HG03342 (cell line): ENCODE data around the gene USP22.

Experiments used
- ATAC-seq: cut with Tn5 transposase; IDR thresholded peaks from one replicate; pipeline ENCODE4 v1.9.1; 2021; ENCODE audit warnings: mild to moderate bottlenecking, moderate library complexity; ENCODE audit not compliant: unreplicated experiment

The USP22 gene

DNA sequence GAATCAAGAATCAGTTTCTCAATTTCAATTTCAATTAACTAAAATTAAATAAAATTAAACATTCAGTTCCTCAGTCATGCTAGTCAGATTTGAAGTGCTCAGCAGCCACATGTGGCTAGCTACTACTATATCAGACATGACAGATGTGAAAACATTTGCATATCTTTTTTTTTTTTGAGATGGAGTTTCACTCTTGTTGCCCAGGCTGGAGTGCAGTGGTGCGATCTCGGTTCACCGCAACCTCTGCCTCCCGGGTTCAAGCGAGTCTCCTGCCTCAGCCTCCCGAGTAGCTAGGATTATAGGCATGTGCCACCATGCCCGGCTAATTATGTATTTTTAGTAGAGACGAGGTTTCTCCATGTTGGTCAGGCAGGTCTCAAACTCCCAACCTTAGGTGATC lies 10.2 kb upstream of the USP22 start:
- peak; percentile 72 for ATAC-seq

DNA sequence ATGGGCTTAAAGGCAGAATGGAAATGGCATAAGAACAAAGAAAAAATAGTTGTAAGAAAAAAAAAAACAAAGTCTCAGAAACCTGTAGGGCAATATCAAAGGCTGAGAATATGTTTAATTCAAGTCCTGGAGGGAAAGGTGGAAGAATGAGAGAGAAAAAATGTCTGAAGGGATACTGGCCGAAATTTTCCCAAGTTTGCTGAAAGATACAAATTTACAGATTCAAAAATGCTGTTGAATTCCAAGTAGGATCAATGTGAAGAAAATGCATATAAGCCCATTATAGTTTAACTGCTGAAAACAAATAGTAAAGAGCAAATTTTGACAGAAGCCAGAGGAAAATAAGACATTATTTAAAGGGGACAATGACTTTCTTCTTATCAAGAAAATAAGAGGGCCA lies 6.6 kb upstream of the USP22 start:
- ATAC-seq, result no peak

DNA sequence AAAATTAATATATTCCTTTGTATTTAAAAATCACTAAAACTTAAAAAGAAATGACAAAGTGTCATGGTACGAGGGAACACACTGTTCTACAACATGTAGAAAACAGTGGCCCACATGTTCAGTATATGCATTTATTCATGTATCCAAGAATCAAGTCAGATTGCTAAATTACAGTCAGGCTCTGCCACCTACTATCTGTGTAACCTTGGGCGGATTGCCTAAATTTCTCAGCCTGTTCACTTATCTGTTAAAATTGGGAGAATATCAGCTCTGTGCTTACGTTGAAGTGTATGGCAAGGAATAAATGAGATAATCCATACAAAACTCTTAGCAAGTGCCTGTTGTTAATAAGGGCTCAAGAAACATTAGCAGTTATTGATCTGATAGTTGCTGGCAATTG lies 3.4 kb upstream of the USP22 start:
- ATAC-seq, result no peak

DNA sequence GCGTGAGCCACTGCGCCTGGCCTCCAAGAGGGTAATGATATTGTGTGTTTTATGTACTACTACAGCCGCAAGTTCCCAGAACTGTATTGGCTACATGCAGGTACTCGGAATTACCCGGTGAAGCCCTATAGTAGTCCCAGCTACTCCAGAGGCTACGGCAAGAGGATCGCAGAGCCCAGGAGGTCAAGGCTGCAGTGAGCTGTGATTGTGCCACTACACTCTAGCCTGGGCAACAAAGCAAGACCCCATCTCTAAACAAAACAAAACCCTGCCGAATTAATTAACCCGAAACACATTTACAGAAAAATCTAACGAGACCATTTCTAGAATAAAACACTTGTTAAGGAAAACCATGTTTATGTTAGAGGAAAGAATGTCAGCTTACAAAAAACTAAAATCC lies 2.2 kb upstream of the USP22 start:
- no peak for ATAC-seq

DNA sequence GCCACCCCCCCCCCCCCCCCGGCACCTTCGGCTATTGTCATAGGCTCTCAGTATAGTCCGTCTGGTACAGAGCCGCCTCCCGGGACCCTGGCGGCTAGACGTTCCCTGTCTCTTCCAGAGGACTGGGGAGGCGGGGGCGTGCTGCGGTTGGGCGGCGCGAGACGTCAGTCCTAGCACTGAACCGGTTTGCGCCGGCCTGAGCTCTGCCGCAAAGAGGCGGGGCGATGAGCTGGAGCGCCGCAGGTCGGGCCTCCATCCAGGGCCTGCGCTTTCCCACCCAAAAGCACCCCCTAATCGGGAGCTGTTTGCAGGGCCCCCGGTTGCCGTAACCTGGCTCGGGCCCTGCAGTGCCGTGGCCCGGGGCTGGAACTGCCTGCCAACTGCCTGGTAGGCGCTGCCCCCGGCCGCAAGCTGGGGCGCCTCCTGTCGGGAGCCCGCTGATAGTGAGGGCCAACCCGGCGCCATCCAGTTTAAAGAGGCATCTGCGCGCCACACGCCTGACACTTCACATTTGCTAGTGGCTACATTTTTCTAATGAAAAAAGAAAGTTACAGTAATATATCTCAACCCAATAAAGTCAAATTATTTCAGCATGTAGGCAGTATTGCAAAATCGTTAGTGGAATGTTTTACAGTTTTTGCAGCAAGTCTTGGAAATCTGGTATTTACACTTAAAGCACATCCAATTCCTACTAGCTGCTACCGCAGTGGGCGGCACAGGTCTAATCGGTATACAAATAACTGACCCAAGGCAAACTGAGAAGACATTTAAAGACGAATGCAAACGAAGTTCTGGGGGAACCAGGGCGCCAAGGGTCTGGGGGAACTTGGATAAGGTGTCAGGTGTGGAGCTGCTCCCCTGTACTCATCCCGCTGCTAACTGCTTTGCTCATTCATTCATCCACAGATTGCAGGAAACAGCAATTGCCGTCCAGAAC lies 753 bp upstream of the USP22 start:
- peak; percentile 82 for ATAC-seq

DNA sequence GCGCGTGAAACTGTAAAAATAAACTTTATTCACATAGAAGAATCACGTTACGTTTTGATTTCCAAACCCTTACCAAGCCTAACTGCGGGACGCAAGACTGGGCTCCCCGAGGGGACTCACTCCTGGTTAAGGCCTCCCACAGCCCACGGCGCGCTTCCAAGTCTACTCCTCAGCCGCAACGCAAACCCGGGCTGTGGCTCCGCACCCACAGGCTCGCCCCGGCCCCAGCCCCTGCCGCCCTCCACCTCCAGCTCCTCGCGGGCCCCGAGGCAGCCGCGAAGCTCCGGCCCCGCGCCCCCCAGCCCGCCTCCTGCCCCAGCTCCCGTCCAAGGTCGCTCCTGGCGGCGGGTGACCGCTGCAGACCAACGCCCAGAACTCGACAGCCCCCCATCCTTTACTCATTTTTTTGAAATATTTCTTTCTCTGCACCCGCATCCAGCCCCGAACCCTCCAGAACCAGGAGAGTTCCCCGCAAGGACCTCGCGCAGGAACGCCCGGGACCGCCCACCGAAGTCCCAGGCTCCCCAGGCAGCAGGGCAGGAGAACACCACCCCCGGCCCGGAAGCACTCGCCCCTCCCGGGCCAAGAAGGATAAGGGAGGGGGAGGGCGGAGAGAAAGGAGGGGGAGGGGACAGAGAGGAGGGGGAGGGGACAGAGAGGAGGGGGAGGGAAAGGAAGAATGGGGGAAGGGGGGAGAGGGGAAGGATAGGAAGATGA lies 912 bp downstream of the USP22 start:
- ATAC-seq, result no peak

DNA sequence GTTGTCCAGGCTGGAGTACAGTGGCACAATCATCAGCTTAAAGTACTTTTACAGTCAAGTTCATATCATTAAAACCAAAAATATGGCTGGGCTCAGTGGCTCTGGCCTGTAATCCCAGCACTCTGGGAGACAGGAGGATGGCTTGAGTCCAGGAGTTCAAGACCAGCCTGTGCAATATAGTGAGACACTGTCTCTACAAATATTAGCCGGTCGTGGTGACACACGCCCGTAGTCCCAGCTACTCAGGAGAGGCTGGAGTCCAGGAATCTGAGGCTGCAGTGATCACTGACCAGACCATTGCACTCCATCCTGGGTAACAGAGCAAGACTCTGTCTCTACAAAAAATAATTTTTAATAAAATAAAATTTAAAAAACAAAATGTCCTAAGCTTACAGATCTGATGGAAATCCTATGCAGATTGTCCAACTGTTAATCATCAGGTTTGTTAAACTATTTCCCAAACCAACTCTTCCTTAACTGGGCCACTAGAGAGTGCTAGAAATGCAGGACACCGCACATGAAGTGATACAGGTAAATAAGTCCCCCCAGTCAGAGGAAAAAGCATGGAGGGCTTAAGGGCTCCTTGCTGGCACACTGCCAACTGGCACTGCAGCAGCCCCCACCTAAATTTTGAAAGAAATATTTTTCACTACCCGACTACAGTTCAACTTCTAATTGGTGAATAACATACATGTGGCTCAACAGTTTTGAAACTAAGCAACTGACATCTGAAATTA lies 2.8 kb downstream of the USP22 start:
- no peak for ATAC-seq

DNA sequence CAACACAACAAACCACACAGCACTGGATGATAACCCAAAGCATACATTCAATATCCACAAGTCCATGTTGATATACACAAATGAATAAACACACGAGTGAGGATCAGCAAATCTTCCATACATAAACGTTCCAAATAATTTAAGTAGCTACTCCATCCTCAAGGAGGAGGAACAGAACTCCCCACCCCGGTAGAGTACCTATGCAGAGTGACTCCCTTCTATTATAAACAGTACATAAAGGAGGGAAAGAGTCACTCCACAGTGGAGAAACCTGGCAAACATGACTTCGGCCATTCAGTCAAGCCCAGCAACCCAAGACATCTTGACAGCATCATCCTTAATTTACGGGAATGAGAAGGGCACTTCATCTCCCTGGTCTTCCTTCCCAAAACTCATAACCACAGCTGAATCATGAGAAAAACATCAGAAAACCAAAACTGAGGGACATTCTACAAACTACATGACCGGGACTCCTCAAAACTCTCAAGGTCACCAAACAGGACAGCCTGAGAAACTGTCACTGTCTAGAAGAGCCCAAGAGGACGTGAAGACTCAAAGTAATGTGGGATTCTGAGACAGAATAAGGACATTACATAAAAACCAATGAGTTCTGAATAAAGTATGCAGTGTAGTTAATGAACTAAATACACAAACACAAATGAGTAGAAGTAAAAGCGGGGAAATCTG lies 5.6 kb downstream of the USP22 start:
- ATAC-seq, result no peak

DNA sequence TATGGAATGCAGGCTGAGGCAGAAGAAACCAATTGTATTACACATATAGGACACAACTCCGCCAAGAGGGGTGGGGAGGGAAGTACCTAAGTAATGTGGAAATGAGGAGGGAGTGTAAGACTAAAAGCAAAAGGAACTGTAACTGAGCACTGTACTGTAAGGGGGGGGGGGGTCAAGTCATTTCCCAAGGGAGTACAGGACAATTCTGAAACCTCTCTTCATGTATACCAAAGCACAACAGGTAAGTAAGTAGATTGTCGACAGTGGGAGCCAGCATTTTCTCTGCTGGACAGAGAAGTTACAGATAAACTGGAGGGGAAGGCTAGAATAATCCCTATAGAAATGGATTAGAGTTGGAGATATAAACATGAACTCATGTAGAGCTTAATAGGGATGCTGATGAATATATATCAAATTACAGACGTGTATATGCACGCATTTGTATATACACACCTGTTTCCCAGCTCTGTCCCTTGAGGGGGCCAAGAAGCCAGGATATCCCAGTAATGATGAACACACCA lies 6.4 kb downstream of the USP22 start:
- ATAC-seq, result no peak

DNA sequence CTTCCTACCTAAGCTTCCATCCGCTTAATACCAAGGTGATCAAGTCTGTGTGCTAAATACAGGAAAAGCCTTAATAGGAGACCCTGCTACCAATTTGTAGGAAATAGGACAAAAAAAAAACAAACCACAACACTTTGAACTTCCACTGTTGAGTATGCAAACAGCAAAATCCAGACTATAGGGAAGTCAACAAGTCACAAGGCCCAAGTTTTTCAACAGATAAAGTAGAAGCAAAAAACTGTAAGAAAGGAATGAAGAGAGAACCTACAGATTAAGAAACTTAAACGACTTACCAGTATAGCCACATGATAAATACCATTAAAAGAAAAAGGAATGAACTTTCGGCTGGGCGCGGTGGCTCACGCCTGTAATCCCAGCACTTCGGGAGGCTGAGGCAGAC lies 7.4 kb downstream of the USP22 start:
- ATAC-seq, result no peak

DNA sequence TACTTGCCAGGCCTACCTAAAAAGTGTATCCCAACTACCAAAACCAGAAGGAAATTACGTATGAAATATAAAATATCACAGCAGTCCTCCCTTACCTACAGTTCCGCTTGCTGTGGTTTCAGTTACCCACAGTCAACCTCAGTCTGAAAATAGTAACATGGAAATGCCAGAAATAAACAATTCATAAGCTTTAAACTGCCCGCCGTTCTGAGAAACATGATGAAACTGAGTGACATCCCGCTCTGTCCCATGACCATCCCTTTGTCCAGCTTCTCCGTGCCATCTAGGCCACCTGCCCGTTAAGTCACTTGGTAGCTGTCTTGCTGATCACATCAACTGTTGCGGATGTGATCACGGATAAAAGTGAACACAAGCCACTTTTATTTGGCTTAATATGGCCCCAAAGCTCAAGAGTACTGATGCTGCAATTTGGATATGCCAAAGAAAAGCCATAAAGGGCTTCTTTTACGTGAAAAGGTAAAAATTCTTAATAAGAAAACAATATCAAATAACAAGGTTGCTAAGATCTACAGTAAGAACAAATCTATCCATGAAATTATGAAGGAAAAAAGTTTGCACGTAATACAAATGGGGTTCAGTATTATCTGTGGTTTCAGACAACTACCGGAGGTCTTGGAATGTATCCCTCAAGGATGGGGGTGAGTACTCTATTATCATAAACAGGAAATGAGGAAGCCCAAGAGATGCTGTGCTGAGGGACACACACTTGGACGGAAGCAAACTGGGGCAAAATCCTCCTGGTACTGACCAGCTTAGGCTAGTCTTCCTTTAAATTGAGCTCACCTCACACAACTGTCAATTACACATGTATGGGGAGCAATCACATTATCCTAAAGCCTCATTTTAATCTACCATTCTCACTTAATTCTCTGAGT lies 8.2 kb downstream of the USP22 start:
- ATAC-seq, result peak; percentile 55

DNA sequence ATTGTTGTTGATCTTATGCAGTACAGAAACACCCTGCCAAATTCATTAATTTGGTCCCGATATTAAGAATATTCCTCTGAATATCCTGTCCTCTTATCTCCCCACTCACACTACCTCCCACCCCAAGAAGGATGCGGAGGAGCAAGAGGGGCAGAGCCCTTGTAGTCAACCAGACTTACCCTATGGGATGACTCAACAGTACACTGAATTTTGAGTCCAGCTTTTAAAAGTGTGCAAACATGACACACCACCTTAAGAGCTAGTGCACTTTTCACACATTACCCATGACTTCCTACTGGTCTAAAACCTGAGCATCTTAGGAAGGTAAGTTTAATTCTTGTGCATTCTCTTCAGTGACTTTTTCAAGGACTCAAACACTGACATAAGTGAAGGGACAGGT lies 9.5 kb downstream of the USP22 start:
- ATAC-seq, result no peak

DNA sequence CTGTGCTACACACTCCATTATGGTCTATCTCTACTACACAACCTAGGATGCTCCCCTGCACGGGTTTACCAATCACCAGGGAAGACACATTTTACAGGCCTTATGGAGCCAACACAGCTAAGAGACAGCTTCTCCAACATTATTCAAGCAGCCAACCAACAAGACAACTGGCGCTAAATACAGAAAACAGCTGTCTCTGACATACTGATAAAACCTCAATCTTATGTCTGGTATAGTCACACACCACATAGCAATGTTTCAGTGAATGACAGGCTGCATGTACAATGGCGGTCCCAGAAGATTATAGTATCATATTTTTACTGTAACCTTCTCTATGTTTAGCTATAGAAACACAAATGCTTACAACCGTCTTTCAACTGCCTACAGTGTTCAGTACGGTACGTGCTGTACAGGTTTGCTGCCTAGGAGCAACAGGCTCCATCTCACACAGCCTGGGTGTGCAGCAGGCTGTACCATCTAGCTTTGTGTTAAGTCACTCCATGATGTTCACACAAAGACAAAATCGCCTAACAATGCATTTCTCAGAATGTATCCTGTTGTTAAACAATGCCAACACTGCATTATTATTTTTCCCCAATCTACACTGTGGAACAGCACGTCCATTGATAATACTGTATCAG lies 10.9 kb downstream of the USP22 start:
- ATAC-seq, result no peak

DNA sequence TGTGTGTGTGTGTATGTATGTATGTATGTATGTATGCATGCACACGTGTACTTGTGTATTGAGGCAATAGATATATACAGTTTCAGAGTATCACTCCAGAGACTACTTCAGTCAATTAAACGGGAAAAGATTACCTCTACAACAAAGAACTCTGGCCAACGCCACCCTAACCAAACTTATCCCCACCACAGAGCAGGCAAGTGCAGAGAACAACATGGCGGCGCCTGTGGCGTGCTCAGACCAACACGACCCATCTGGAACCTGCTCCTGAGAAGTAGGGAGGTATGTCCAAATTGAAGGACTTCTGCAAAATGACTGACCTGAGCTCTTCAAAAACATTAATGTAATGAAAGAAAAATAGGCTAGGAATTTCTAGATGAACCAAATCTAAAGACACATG lies 12.4 kb downstream of the USP22 start:
- ATAC-seq, result no peak

DNA sequence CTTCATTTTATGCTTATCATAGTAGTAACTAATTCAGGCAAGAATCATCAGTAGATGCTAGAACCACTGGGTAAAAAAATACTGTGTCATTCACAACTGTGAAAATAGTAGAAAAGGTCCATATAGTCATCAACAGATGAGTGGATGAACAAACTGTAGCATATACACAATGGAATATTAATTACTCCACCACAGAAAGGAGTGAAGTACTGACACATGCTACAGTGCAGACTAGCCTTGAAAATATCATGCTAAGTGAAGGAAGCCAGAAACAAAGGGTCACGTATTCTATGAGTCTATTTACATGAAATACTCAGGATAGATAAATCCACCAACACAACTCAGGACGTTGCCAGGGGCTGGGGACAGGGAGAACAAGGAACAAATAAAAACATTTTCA lies 13.3 kb downstream of the USP22 start:
- ATAC-seq, result no peak

DNA sequence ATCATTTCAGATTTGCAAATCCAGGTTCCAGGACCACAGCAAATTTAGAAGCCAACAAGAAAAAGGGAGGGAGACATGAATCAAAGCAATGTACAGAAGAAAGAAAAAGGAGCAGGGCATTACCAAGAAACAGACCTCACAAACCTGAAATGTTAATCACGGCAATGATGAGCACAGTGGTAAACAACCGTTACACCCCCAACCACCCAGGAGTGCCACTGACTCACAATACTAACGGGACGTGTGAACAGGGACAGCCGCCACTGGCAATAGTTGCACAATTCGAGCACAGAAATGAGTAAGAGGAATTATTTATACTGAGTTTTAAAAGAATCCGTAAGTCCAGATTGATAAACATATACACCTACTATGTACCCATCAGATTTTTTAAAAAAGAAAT lies 13.8 kb downstream of the USP22 start:
- no peak for ATAC-seq

DNA sequence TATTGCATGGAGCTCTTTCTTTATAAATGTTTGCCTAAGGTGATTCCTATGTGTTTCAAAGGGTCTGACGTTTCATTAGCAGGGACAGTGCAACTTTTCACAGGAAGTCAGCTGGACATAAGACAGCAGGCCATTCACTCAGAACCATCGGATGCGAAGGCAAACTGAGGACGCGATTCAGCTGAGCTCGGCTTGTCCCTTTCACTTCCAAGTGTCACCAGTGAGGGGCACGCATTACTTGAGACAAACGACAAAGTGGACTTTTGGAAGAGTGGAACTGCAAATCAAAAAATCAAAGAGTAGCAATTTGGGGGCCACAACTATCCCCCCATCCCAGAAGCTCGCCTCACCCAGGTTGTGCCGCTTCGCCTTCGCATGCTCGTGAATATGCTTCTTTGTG lies 14.6 kb downstream of the USP22 start:
- ATAC-seq, result no peak

DNA sequence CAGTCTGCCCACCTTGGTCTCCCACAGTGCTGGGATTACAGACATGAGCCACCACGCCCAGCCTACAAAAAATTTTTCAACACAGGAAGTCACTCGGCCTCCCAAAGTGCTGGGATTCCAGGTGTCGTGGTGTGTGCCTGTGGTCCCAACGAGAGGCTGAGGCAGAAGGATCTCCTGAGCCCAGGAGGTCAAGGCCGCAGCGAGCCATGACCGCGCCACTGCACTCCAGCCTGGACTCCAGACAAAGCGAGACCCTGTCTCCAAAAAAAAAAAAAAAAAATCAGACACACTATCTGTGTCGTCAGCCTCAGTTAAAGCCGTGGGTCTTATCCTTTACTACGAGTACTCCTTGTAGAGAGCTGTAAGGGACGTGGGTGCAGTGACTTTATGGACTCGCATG lies 15.8 kb downstream of the USP22 start:
- ATAC-seq, result no peak

DNA sequence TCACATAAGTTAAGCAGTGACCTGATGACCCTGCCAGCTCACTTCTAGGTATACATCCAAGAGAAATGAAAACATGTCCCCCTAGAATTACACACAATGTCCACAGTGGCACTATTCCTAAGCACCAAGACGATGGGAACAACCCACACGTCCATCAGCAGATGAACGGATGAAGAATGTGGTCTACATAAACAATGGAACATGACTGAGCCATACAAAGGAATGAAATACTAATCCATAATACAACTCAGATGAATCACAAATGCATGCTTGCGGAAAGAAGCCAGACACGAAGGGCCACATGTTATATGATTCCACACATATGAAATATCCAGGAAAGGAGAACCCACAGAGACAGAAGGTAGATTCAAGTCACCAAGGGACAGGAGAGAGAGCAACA lies 17.4 kb downstream of the USP22 start:
- no peak for ATAC-seq
